Stimulated activated CD8-positive, alpha-beta memory T cell treated with anti-CD3 and anti-CD28 coated beads, Interleukin-7, amount 100 ng/mL, for 48 hours (primary cell): ENCODE data around the gene RPTOR.

Experiments
- DNase-seq, 2 donors: peaks; one replicate each; pipeline ENCODE4 v3.0.0-alpha.2; 2020; ENCODE audit warnings: low read depth in 1 of 2; ENCODE audit errors: extremely low read depth in 1 of 2

The RPTOR gene

GRCh38 chr17:80961541-80962330 lies 417.1 kb downstream of the RPTOR start:
- no peak for DNase-seq

GRCh38 chr17:80962356-80963329 lies 418.0 kb downstream of the RPTOR start:
- DNase-seq = no peak

- no peak for DNase-seq
These were observed 419.3 kb downstream of the RPTOR start for GRCh38 chr17:80963812-80964543.

GRCh38 chr17:80964544-80964856 lies 419.9 kb downstream of the RPTOR start:
- no peak for DNase-seq

- DNase-seq = no peak
These were observed 420.4 kb downstream of the RPTOR start for GRCh38 chr17:80964859-80965580.

GRCh38 chr17:80965606-80966005 lies 421.0 kb downstream of the RPTOR start:
- DNase-seq = no peak

GRCh38 chr17:80967404-80967872 lies 422.8 kb downstream of the RPTOR start:
- no peak for DNase-seq

- DNase-seq = no peak
These were observed 424.0 kb downstream of the RPTOR start for GRCh38 chr17:80968602-80969029.

GRCh38 chr17:80969030-80969673 lies 424.5 kb downstream of the RPTOR start:
- DNase-seq = no peak

- no peak for DNase-seq
These were observed 425.0 kb downstream of the RPTOR start for GRCh38 chr17:80969674-80970043.

- DNase-seq = no peak
These were observed 425.6 kb downstream of the RPTOR start for GRCh38 chr17:80970044-80970761.

- DNase-seq = no peak
These were observed 426.4 kb downstream of the RPTOR start for GRCh38 chr17:80970762-80971703.

- DNase-seq = no peak
These were observed 427.2 kb downstream of the RPTOR start for GRCh38 chr17:80971704-80972304.

GRCh38 chr17:80976701-80977100 lies 432.1 kb downstream of the RPTOR start:
- no peak for DNase-seq

GRCh38 chr17:80977172-80977571 lies 432.5 kb downstream of the RPTOR start:
- no peak for DNase-seq

- no peak for DNase-seq
These were observed 434.2 kb downstream of the RPTOR start for GRCh38 chr17:80978499-80979497.
